Tibial nerve (tissue), 3 donors: ENCODE results near the gene NBEA.

Source experiments
- POLR2A ChIP-seq, 2 donors: fragments of 450-650 bp; IDR thresholded peaks; one replicate each; pipeline ENCODE4 v1.6.1; 2017; ENCODE audit warnings: antibody characterized with exemption in 2 of 2, mild to moderate bottlenecking in 2 of 2, moderate library complexity in 2 of 2
- TF ChIP-seq, protein P1 (sequence below), 5 experiments: fragments of 200-600 bp in 3 of 5; fragments of 450-650 bp in 2 of 5; sonication (generic) in 3 of 5; IDR thresholded peaks; one replicate each; pipeline ENCODE4 v1.5.1; 2016 to 2019; ENCODE audit warnings: antibody characterized with exemption in 5 of 5, mild to moderate bottlenecking in 3 of 5, moderate library complexity in 2 of 5

DNA sequence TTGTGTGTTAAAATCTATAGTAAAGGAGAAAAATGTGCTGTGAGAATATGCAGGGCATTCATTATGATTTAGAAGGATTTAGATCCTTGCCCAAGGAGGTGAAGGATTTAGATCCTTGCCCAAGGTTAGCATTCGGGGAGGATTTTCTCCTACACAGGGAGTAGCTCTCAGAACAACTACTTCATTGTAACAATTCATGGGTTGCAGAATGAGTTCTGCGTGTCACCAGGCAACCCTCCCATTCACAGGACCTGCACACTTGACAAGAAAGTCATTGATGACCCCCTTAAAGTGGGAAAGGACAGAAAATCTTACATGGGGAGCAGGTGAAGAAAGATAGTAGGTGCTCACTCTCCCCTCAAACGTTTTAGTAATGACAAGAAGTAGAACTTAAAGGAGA lies 701.6 kb downstream of the NBEA start:
- TF ChIP-seq, protein P1, sequence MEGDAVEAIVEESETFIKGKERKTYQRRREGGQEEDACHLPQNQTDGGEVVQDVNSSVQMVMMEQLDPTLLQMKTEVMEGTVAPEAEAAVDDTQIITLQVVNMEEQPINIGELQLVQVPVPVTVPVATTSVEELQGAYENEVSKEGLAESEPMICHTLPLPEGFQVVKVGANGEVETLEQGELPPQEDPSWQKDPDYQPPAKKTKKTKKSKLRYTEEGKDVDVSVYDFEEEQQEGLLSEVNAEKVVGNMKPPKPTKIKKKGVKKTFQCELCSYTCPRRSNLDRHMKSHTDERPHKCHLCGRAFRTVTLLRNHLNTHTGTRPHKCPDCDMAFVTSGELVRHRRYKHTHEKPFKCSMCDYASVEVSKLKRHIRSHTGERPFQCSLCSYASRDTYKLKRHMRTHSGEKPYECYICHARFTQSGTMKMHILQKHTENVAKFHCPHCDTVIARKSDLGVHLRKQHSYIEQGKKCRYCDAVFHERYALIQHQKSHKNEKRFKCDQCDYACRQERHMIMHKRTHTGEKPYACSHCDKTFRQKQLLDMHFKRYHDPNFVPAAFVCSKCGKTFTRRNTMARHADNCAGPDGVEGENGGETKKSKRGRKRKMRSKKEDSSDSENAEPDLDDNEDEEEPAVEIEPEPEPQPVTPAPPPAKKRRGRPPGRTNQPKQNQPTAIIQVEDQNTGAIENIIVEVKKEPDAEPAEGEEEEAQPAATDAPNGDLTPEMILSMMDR (IDR thresholded peaks at IDR 0.05), result no peak
- TF ChIP-seq POLR2A (IDR thresholded peaks at IDR 0.05), result no peak
